Calu3 (cell line): ENCODE measurements around the gene COL20A1. TPM values are rescaled to one million over a fixed set of nuclear protein-coding genes. Genes with fewer than 3 reads are reported as not detected.

Experiments
- BruUV-seq: library from RNA; stranded (reverse); fragments of 400-500 nt; replicated peaks from 2 replicates; lab custom pipeline; 2021; lab: Mats Ljungman, UMichigan
- CTCF ChIA-PET: fragments of 300-600 bp; sonication (Branson Sonifier 250); formaldehyde crosslinking; loops from one replicate; lab custom pipeline; 2022; ENCODE audit warnings: antibody characterized with exemption; lab: Charles Lee
- DNase-seq: peaks from one replicate; pipeline ENCODE4 v3.0.0; 2022
- H3K27ac Mint-ChIP-seq: one replicate; pipeline ENCODE4 v1.8.0; 2022; ENCODE audit warnings: mixed read lengths; ENCODE audit not compliant: unreplicated experiment
- H3K27me3 Mint-ChIP-seq: one replicate; pipeline ENCODE4 v1.8.0; 2022; ENCODE audit warnings: mixed read lengths; ENCODE audit not compliant: unreplicated experiment
- H3K36me3 Mint-ChIP-seq: one replicate; pipeline ENCODE4 v1.8.0; 2022; ENCODE audit warnings: mild to moderate bottlenecking, moderate library complexity, mixed read lengths; ENCODE audit not compliant: insufficient read depth, unreplicated experiment
- H3K4me1 Mint-ChIP-seq: one replicate; pipeline ENCODE4 v1.8.0; 2022; ENCODE audit warnings: mild to moderate bottlenecking, low read depth, mixed read lengths; ENCODE audit not compliant: unreplicated experiment
- H3K4me3 Mint-ChIP-seq: one replicate; pipeline ENCODE4 v1.8.0; 2022; ENCODE audit warnings: mild to moderate bottlenecking, low read depth, moderate library complexity, mixed read lengths; ENCODE audit not compliant: unreplicated experiment
- H3K9me3 Mint-ChIP-seq: one replicate; pipeline ENCODE4 v1.8.0; 2022; ENCODE audit warnings: low read depth, mixed read lengths; ENCODE audit not compliant: unreplicated experiment
- intact Hi-C: fragments of 100-400 bp; cut with micrococcal nuclease; formaldehyde crosslinking; loops from one replicate; pipeline ENCODE4 v1.10.0; 2022; ENCODE audit not compliant: unreplicated experiment
- total RNA-seq: library from RNA; stranded (reverse); gene quantifications from 2 replicates; pipeline ENCODE4 v1.2.3, GENCODE V29; 2022
- TF ChIP-seq, protein P1 (sequence below): fragments of 200-600 bp; IDR thresholded peaks from one replicate; pipeline ENCODE4 v1.8.0; 2022; ENCODE audit warnings: antibody characterized with exemption; ENCODE audit not compliant: unreplicated experiment

COL20A1 gene
- total RNA-seq, 1 experiment from 2014 or later = not detected

DNA sequence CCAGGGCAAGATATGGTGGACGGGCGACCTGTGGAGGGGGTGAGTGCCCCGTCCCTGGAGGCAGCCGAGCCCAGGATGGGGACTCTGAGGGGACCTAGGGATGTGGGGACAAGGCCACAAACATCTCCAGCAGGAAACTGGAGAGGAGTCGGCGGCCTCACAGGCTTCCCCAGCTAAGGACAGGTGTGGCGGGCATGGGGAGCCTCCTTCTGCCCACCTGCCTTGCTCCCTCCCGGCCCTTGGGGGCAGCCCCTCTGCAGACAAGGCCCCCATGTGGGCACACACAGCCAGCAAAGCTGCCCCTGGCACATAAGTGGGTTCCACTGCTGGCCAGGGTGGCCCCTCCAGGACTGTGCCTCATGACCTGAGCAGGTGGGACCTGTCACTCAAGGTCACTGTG lies 63.5 kb downstream of the COL20A1 start:
- CTCF ChIA-PET = no interaction called here
- Mint-ChIP-seq H3K4me3 (no peak overlapping the region), H3K27ac (no peak overlapping the region), H3K36me3 (peaks cover 5% of the 10 kb centered on the region), H3K4me1 (no peaks in the 10 kb centered on the region), H3K9me3 (peaks cover 2% of the 10 kb centered on the region), H3K27me3 (peaks cover 48% of the 10 kb centered on the region)
- TF ChIP-seq, protein P1, sequence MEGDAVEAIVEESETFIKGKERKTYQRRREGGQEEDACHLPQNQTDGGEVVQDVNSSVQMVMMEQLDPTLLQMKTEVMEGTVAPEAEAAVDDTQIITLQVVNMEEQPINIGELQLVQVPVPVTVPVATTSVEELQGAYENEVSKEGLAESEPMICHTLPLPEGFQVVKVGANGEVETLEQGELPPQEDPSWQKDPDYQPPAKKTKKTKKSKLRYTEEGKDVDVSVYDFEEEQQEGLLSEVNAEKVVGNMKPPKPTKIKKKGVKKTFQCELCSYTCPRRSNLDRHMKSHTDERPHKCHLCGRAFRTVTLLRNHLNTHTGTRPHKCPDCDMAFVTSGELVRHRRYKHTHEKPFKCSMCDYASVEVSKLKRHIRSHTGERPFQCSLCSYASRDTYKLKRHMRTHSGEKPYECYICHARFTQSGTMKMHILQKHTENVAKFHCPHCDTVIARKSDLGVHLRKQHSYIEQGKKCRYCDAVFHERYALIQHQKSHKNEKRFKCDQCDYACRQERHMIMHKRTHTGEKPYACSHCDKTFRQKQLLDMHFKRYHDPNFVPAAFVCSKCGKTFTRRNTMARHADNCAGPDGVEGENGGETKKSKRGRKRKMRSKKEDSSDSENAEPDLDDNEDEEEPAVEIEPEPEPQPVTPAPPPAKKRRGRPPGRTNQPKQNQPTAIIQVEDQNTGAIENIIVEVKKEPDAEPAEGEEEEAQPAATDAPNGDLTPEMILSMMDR = no peak
- DNase-seq = no peak
- BruUV-seq = no TSS peak
- intact Hi-C loops = no loop called here

DNA sequence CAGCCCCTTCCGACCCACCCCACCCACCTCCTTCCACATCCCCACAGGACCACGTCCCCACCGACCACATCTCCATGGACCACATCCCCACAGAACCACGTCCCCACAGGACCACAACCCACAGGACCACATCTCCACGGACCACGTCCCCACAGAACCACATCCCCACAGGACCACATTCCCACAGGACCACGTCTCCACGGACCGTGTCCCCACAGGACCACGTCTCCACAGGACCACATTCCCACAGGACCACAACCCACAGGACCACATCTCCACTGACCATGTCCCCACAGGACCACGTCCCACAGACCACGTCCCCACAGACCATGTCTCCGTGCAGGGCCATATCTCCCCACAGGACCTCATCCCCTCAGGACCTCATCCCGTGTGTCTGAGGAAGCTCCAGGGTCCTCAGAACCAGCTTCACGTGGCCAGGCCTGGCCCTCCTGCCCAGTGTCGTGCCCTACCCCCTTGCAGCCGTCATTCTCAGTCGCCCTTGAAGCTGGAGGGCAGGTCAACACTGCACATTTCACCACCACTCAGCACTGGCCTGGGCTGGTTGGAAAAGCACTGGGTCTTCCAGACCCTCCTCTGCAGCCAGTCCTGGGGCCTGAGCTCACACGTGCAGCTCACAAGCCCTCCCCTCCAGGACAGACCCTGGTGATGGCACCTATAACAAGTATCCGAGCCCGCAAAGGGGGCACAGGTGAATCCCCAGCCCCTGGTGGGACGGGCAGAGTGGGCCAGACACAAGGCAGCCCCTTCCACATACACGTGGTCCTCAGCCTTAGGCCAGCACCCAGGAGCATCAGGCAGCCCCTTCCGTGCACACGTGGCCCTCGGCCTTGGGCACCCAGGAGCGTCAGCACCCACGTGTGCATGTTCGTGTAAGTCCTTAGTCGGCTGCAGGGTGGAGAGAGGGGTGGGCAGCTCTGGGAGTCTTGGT lies 64.2 kb downstream of the COL20A1 start:
- CTCF ChIA-PET = interaction anchor here (0.6 to 1.8 kb wide), 4 partner anchors 13 to 491 kb away, joined by 3 to 7 read pairs (median 4); no protein-coding TSS in a partner anchor
- intact Hi-C loops = no loop called here
- peaks cover 53% of the 10 kb centered on the region for H3K27me3 Mint-ChIP-seq

DNA sequence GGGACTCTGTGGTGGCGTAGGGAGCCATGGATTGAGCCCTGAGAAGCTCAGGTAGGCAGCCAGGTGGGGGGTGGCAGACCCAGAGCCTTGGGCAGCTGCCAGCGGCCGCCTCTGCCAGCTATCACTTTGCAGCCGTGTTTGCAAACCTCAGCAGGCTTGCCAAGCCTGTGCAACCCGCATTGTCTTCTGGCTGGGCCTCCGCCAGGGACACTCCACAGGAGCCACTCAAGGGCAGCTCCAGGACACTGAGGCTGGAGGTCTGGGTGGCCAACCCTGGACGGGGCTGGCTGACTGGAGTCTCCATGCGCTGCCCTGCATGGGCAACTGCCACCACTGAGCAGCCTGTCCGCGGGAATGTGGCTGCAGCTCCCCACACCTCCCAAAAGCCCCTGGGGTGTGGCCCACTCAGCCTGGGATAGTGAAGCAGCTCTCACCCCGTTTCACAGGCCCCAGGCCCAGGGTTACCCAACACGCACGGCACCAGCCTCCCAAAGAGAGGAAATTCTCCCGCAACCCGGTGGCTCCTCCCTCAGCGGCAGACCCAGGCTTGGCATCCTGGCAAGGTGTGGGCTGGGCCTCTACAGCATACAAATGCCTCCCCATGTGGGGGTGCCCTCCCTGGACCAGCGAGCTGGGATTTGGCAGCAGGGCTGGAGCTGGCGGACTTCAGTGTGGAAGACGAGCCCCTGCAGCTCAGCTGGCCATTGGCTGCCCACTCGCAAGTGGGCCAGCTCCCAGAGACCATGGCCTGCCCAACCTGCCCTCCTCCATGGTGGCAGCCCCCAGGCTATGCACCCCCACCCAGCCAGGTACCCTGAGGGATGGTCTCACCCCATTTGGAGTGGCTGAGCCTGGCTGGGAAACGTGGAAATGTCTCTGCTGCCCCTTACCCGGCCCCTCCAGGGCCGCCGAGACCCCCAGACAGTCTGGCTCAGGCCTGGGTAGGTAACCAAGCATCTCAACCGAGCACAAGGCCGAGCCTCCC lies 65.2 kb downstream of the COL20A1 start:
- Mint-ChIP-seq H3K36me3 (peaks cover 5% of the 10 kb centered on the region), H3K9me3 (no peaks in the 10 kb centered on the region), H3K4me3 (no peak overlapping the region), H3K4me1 (no peaks in the 10 kb centered on the region), H3K27me3 (peaks cover 64% of the 10 kb centered on the region), H3K27ac (no peak overlapping the region)
- intact Hi-C loops = no loop called here
- TF ChIP-seq, protein P1 = no peak
- BruUV-seq = no TSS peak
- CTCF ChIA-PET = interaction anchor here (0.6 to 1.8 kb wide), 4 partner anchors 14 to 490 kb away, joined by 3 to 7 read pairs (median 4); no protein-coding TSS in a partner anchor
- DNase-seq = no peak

More for the DNA sequence above, 64.2 kb downstream of the COL20A1 start:
- H3K4me1 Mint-ChIP-seq = no peaks in the 10 kb centered on the region
- no TSS peak for BruUV-seq
- TF ChIP-seq, protein P1 = no peak
- no peak for DNase-seq
- no peak overlapping the region for H3K27ac Mint-ChIP-seq
- peaks cover 2% of the 10 kb centered on the region for H3K9me3 Mint-ChIP-seq
- H3K4me3 Mint-ChIP-seq = no peak overlapping the region
- H3K36me3 Mint-ChIP-seq = peaks cover 5% of the 10 kb centered on the region
